OCI-LY3 (cell line): ENCODE results near the gene CISD3.

ENCODE experiments used
- H2AFZ ChIP-seq: fragments of 200-600, 300-600 bp; shearing (Covaris generic); 2 replicates; pipeline ENCODE4 v1.6.0; 2014; ENCODE audit warnings: antibody characterized with exemption, low read depth, low read length
- H3K27ac ChIP-seq: fragments of 200-600, 300-600 bp; sonication (generic); 2 replicates; pipeline ENCODE4 v1.5.1; 2014; ENCODE audit warnings: mild to moderate bottlenecking, low read length, moderate library complexity, mixed read lengths
- H3K27me3 ChIP-seq: fragments of 200-600, 300-600 bp; sonication (generic); 2 replicates; pipeline ENCODE4 v1.6.1; 2014; ENCODE audit warnings: low read depth, low read length, mixed read lengths
- H3K36me3 ChIP-seq: fragments of 200-600, 300-600 bp; sonication (generic); replicated peaks from 2 replicates; pipeline ENCODE3; 2014; ENCODE audit warnings: low read depth, low read length, mixed read lengths
- H3K4me1 ChIP-seq: fragments of 300-600, 200-600 bp; sonication (generic); 2 replicates; pipeline ENCODE4 v1.6.1; 2014; ENCODE audit warnings: low read length, mixed read lengths
- H3K4me2 ChIP-seq: fragments of 200-600, 300-600 bp; sonication (generic); 2 replicates; pipeline ENCODE4 v1.6.1; 2014; ENCODE audit warnings: low read length, mixed read lengths
- H3K4me3 ChIP-seq: fragments of 300-600, 200-600 bp; sonication (generic); 2 replicates; pipeline ENCODE4 v1.5.1; 2014; ENCODE audit warnings: antibody characterized with exemption, mild to moderate bottlenecking, low read length, moderate library complexity
- H3K79me2 ChIP-seq: fragments of 300-600, 200-600 bp; shearing (Covaris generic); 2 replicates; pipeline ENCODE4 v1.6.1; 2014; ENCODE audit warnings: mild to moderate bottlenecking, low read length, mixed read lengths
- H3K9ac ChIP-seq: fragments of 300-600, 200-600 bp; shearing (Covaris generic); 2 replicates; pipeline ENCODE4 v1.6.0; 2014; ENCODE audit warnings: mild to moderate bottlenecking, low read length, moderate library complexity
- H3K9me3 ChIP-seq: fragments of 200-600, 300-600 bp; shearing (Covaris generic); 2 replicates; pipeline ENCODE4 v1.6.1; 2014; ENCODE audit warnings: low read length, mixed read lengths; ENCODE audit not compliant: insufficient read depth
- H4K20me1 ChIP-seq: fragments of 200-600, 300-600 bp; sonication (generic); 2 replicates; pipeline ENCODE4 v1.6.1; 2016; ENCODE audit warnings: low read length, mixed read lengths; ENCODE audit not compliant: insufficient read depth
- CTCF ChIP-seq: fragments of 200-600, 300-600 bp; sonication (generic); IDR thresholded peaks from 2 replicates; pipeline ENCODE4 v1.5.1; 2014; ENCODE audit warnings: antibody characterized with exemption, low read length, low read depth
- EZH2phosphoT487 ChIP-seq: fragments of 200-600 bp; shearing (Covaris generic); IDR thresholded peaks from 2 replicates; pipeline ENCODE4 v1.6.1; 2018; ENCODE audit warnings: antibody characterized with exemption, mixed run types, low read depth

The CISD3 gene

DNA sequence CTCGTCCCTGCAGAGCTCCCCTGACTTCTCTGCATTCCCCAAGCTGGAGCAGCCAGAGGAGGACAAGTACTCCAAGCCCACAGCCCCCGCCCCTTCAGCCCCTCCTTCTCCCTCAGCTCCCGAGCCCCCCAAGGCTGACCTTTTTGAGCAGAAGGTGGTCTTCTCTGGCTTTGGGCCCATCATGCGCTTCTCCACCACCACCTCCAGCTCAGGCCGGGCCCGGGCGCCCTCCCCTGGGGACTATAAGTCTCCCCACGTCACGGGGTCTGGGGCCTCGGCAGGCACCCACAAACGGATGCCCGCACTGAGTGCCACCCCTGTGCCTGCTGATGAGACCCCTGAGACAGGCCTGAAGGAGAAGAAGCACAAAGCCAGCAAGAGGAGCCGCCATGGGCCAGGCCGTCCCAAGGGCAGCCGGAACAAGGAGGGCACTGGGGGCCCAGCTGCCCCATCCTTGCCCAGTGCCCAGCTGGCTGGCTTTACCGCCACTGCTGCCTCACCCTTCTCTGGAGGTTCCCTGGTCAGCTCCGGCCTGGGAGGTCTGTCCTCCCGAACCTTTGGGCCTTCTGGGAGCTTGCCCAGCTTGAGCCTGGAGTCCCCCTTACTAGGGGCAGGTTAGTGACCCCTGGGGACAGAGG lies 13.7 kb upstream of the CISD3 start:
- peaks cover 75% of the 10 kb centered on the region for H3K36me3 ChIP-seq

GRCh38 chr17:38717139-38717745 lies 12.9 kb upstream of the CISD3 start:
- Histone ChIP-seq H3K4me2 (no peak overlapping the region), H3K36me3 (peaks cover 76% of the 10 kb centered on the region), H3K79me2 (no peaks in the 10 kb centered on the region), H3K9ac (no peak overlapping the region), H3K9me3 (no peaks in the 10 kb centered on the region), H4K20me1 (no peaks in the 10 kb centered on the region; the same call in 1 of the 2 replicates), H3K4me1 (peaks cover 15% of the 10 kb centered on the region), H3K27ac (no peak overlapping the region), H2AFZ (no peak overlapping the region), H3K4me3 (no peak overlapping the region), H3K27me3 (no peaks in the 10 kb centered on the region)
- TF ChIP-seq EZH2phosphoT487, result no peak
- no peak for TF ChIP-seq CTCF

More for the DNA sequence above, 13.7 kb upstream of the CISD3 start:
- Histone ChIP-seq H3K4me1 (peaks cover 15% of the 10 kb centered on the region), H2AFZ (no peak overlapping the region), H3K9me3 (no peaks in the 10 kb centered on the region), H3K79me2 (no peaks in the 10 kb centered on the region), H3K4me2 (no peak overlapping the region), H3K27me3 (no peaks in the 10 kb centered on the region), H3K9ac (no peak overlapping the region), H4K20me1 (no peaks in the 10 kb centered on the region; the same call in 1 of the 2 replicates), H3K4me3 (no peak overlapping the region), H3K27ac (no peak overlapping the region)
- TF ChIP-seq CTCF, result no peak
- TF ChIP-seq EZH2phosphoT487, result no peak

DNA sequence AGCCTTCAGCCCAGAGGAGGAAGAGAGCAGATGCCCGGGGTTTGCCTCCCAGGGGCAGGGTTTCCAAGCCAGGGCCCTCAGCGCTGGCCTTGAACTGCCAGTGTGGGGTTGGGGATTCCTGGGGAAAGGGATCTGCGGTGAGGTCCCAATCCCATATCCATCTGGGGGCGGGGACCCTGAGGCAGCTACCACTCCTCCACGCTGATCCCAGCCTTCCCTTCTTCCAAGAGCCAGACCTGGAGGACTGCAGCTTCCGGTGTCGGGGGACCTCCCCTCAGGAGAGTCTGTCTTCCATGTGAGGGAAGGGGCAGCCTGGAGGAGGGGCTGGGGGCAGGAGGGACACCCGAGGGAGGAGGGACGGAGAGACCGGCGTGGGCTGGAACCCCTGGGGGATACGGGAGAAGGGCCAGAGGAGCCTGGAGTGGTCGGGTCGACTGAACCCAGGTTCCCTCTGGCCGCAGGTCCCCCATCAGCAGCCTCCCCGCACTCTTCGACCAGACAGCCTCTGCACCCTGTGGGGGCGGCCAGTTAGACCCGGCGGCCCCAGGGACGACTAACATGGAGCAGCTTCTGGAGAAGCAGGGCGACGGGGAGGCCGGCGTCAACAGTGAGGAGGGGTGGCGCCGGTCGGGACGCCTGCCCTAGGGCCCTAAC lies 10.7 kb upstream of the CISD3 start:
- H3K4me1 ChIP-seq, result peaks cover 15% of the 10 kb centered on the region

More for the DNA sequence above, 10.7 kb upstream of the CISD3 start:
- no peak overlapping the region for H3K9ac ChIP-seq
- no peak overlapping the region for H2AFZ ChIP-seq
- no peak overlapping the region for H3K4me3 ChIP-seq
- H3K4me2 ChIP-seq, result no peak overlapping the region
- no peaks in the 10 kb centered on the region for H3K9me3 ChIP-seq
- H3K27ac ChIP-seq, result no peak overlapping the region
- no peaks in the 10 kb centered on the region for H4K20me1 ChIP-seq
- TF ChIP-seq EZH2phosphoT487, result no peak
- no peak for TF ChIP-seq CTCF
- peaks cover 65% of the 10 kb centered on the region for H3K36me3 ChIP-seq
- no peaks in the 10 kb centered on the region for H3K79me2 ChIP-seq
- no peaks in the 10 kb centered on the region for H3K27me3 ChIP-seq
